WTC11 (cell line): Measurements from ENCODE around the gene ZMYND12. TPM values are rescaled to one million over a fixed set of nuclear protein-coding genes. Genes with fewer than 3 reads are reported as not detected.

Experiments used
- ATAC-seq: fragments of 200-7000 bp; cut with Tn5 transposase; 2 replicates; pipeline ENCODE4 v1.10.0; 2021; ENCODE audit warnings: mild to moderate bottlenecking, moderate library complexity
- CTCF ChIA-PET: fragments of 300-600 bp; sonication (Branson Sonifier 250); formaldehyde crosslinking; loops from one replicate; lab custom pipeline; 2021; ENCODE audit warnings: antibody characterized with exemption; lab: Charles Lee
- POLR2A ChIA-PET: fragments of 350-600 bp; sonication (Branson Sonifier 250); formaldehyde crosslinking; loops from one replicate; lab custom pipeline; 2021; ENCODE audit warnings: antibody characterized with exemption; lab: Charles Lee
- DNase-seq: peaks from one replicate; pipeline ENCODE4 v3.0.0; 2021; ENCODE audit warnings: low spot score
- H3K27ac Mint-ChIP-seq: 2 replicates; pipeline ENCODE4 v1.8.0; 2021; ENCODE audit warnings: mixed read lengths
- H3K27me3 Mint-ChIP-seq: 2 replicates; pipeline ENCODE4 v1.8.0; 2021; ENCODE audit warnings: low read depth, mild to moderate bottlenecking, moderate library complexity, mixed read lengths
- H3K36me3 Mint-ChIP-seq: 2 replicates; pipeline ENCODE4 v1.8.0; 2021; ENCODE audit warnings: mixed read lengths
- H3K4me1 Mint-ChIP-seq: 2 replicates; pipeline ENCODE4 v1.8.0; 2022; ENCODE audit warnings: mixed read lengths
- H3K4me3 Mint-ChIP-seq: 2 replicates; pipeline ENCODE4 v1.8.0; 2021; ENCODE audit warnings: mild to moderate bottlenecking, moderate library complexity, mixed read lengths
- H3K9me3 Mint-ChIP-seq: 2 replicates; pipeline ENCODE4 v1.8.0; 2021; ENCODE audit warnings: mixed read lengths
- ATF1 ChIP-seq: sonication (generic); formaldehyde crosslinking; IDR thresholded peaks from 2 replicates; pipeline ENCODE4 v1.8.1; 2023; ENCODE audit warnings: mild to moderate bottlenecking, moderate library complexity, missing genetic modification reagents
- CBFB ChIP-seq: sonication (generic); formaldehyde crosslinking; IDR thresholded peaks from 2 replicates; pipeline ENCODE4 v1.8.1; 2022; ENCODE audit warnings: mild to moderate bottlenecking, low read depth, missing genetic modification reagents
- CREM ChIP-seq: sonication (generic); formaldehyde crosslinking; IDR thresholded peaks from 2 replicates; pipeline ENCODE4 v1.8.1; 2022; ENCODE audit warnings: mild to moderate bottlenecking, missing genetic modification reagents, moderate library complexity
- E2F4 ChIP-seq: sonication (generic); formaldehyde crosslinking; IDR thresholded peaks from 2 replicates; pipeline ENCODE4 v1.8.1; 2022; ENCODE audit warnings: low read depth, mild to moderate bottlenecking, moderate library complexity, missing genetic modification reagents, borderline replicate concordance
- ETV6 ChIP-seq: sonication (generic); formaldehyde crosslinking; IDR thresholded peaks from 2 replicates; pipeline ENCODE4 v1.8.1; 2022; ENCODE audit warnings: mild to moderate bottlenecking, missing genetic modification reagents
- FOXK1 ChIP-seq: sonication (generic); formaldehyde crosslinking; IDR thresholded peaks from 2 replicates; pipeline ENCODE4 v1.8.0; 2022; ENCODE audit warnings: mild to moderate bottlenecking, moderate library complexity, missing genetic modification reagents
- FOXP1 ChIP-seq: sonication (generic); formaldehyde crosslinking; IDR thresholded peaks from 2 replicates; pipeline ENCODE4 v1.8.0; 2022; ENCODE audit warnings: missing genetic modification reagents, mild to moderate bottlenecking, moderate library complexity, borderline replicate concordance
- FOXP4 ChIP-seq: sonication (generic); formaldehyde crosslinking; IDR thresholded peaks from 2 replicates; pipeline ENCODE4 v1.8.0; 2022; ENCODE audit warnings: mild to moderate bottlenecking, missing genetic modification reagents
- MXD4 ChIP-seq: fragments of 250-450 bp; sonication (Bioruptor Pico); IDR thresholded peaks from 2 replicates; pipeline ENCODE4 v1.8.0; 2021; ENCODE audit warnings: mild to moderate bottlenecking, moderate library complexity, borderline replicate concordance
- NR1H2 ChIP-seq: sonication (generic); formaldehyde crosslinking; IDR thresholded peaks from 2 replicates; pipeline ENCODE4 v1.9.0; 2021; ENCODE audit warnings: mild to moderate bottlenecking, moderate library complexity, missing genetic modification reagents
- PRRX2 ChIP-seq: fragments of 250-450 bp; sonication (Bioruptor Pico); IDR thresholded peaks from 2 replicates; pipeline ENCODE4 v1.8.0; 2021; ENCODE audit warnings: mild to moderate bottlenecking
- SMAD3 ChIP-seq: sonication (generic); formaldehyde crosslinking; IDR thresholded peaks from 2 replicates; pipeline ENCODE4 v1.8.0; 2022; ENCODE audit warnings: missing genetic modification reagents, mild to moderate bottlenecking, borderline replicate concordance
- STAT6 ChIP-seq: sonication (generic); formaldehyde crosslinking; conservative IDR thresholded peaks from 2 replicates; pipeline ENCODE4 v1.8.1; 2023; ENCODE audit warnings: mild to moderate bottlenecking, low read depth, missing genetic modification reagents, moderate library complexity
- TCF7 ChIP-seq: sonication (generic); formaldehyde crosslinking; IDR thresholded peaks from 2 replicates; pipeline ENCODE4 v1.8.0; 2022; ENCODE audit warnings: mild to moderate bottlenecking, low read depth, missing genetic modification reagents, moderate library complexity
- USF1 ChIP-seq: sonication (generic); formaldehyde crosslinking; IDR thresholded peaks from 2 replicates; pipeline ENCODE4 v1.8.0; 2022; ENCODE audit warnings: mild to moderate bottlenecking, missing genetic modification reagents
- USF2 ChIP-seq: sonication (generic); formaldehyde crosslinking; IDR thresholded peaks from 2 replicates; pipeline ENCODE4 v1.8.1; 2023; ENCODE audit warnings: mild to moderate bottlenecking, missing genetic modification reagents, moderate library complexity
- ZNF263 ChIP-seq: sonication (generic); formaldehyde crosslinking; IDR thresholded peaks from 2 replicates; pipeline ENCODE4 v1.8.1; 2022; ENCODE audit warnings: low read depth, mild to moderate bottlenecking, moderate library complexity, missing genetic modification reagents
- ZNF317 ChIP-seq: sonication (generic); formaldehyde crosslinking; IDR thresholded peaks from 2 replicates; pipeline ENCODE4 v1.8.1; 2023; ENCODE audit warnings: low read depth, mild to moderate bottlenecking, moderate library complexity, missing genetic modification reagents, borderline replicate concordance
- ZNF512 ChIP-seq: sonication (generic); formaldehyde crosslinking; IDR thresholded peaks from 2 replicates; pipeline ENCODE4 v1.8.1; 2022; ENCODE audit warnings: missing genetic modification reagents, borderline replicate concordance
- ZNF671 ChIP-seq: fragments of 250-450 bp; sonication (Bioruptor Pico); IDR thresholded peaks from 2 replicates; pipeline ENCODE4 v1.8.0; 2021; ENCODE audit warnings: mild to moderate bottlenecking
- total RNA-seq: library from RNA; stranded (reverse); gene quantifications from 3 replicates; pipeline ENCODE4 v1.2.3, GENCODE V29; 2021

The ZMYND12 gene
- total RNA-seq, 1 experiment from 2014 or later = 0.63 TPM

- no peak for DNase-seq
- Mint-ChIP-seq H3K36me3 (no peaks in the 10 kb centered on the region), H3K4me1 (0 out of 2 replicates have a peak, but pooled peaks cover 3% of the 10 kb centered on the region), H3K27ac (no peak overlapping the region), H3K4me3 (no peak overlapping the region), H3K9me3 (no peaks in the 10 kb centered on the region), H3K27me3 (peaks cover 6% of the 10 kb centered on the region)
- POLR2A ChIA-PET = no interaction called here
- no peak for ATAC-seq
- CTCF ChIA-PET = interaction anchor here (0.5 kb wide), 1 partner anchor 659 kb away, joined by 3 read pairs; no protein-coding TSS in a partner anchor
- no peak for TF ChIP-seq ATF1 (CRISPR knock-in tag)
- no peak for TF ChIP-seq USF2 (CRISPR knock-in tag)
- no peak for TF ChIP-seq NR1H2 (CRISPR knock-in tag)
- TF ChIP-seq FOXP1 = no peak
- no peak for TF ChIP-seq FOXP4 (CRISPR knock-in tag)
- no peak for TF ChIP-seq ZNF317 (CRISPR knock-in tag)
- TF ChIP-seq ETV6 (CRISPR knock-in tag) = no peak
- TF ChIP-seq MXD4 = no peak
- no peak for TF ChIP-seq STAT6 (CRISPR knock-in tag)
- no peak for TF ChIP-seq CBFB (CRISPR knock-in tag)
- no peak for TF ChIP-seq ZNF671 (CRISPR knock-in tag)
- TF ChIP-seq E2F4 (CRISPR knock-in tag) = no peak
- TF ChIP-seq PRRX2 (CRISPR knock-in tag) = no peak
- TF ChIP-seq ZNF512 (CRISPR knock-in tag) = no peak
- TF ChIP-seq SMAD3 (CRISPR knock-in tag) = no peak
- no peak for TF ChIP-seq ZNF263 (CRISPR knock-in tag)
- no peak for TF ChIP-seq CREM (CRISPR knock-in tag)
- TF ChIP-seq TCF7 (CRISPR knock-in tag) = no peak
- no peak for TF ChIP-seq USF1 (CRISPR knock-in tag)
- TF ChIP-seq FOXK1 (CRISPR knock-in tag) = no peak
Measured at GRCh38 chr1:42450061-42450460, 5.8 kb downstream of the ZMYND12 start.
